ENCODE measurements around the gene ADAM12. TPM values are rescaled to one million over a fixed set of nuclear protein-coding genes. Genes with fewer than 3 reads are reported as not detected.

Gene ADAM12, protein sequence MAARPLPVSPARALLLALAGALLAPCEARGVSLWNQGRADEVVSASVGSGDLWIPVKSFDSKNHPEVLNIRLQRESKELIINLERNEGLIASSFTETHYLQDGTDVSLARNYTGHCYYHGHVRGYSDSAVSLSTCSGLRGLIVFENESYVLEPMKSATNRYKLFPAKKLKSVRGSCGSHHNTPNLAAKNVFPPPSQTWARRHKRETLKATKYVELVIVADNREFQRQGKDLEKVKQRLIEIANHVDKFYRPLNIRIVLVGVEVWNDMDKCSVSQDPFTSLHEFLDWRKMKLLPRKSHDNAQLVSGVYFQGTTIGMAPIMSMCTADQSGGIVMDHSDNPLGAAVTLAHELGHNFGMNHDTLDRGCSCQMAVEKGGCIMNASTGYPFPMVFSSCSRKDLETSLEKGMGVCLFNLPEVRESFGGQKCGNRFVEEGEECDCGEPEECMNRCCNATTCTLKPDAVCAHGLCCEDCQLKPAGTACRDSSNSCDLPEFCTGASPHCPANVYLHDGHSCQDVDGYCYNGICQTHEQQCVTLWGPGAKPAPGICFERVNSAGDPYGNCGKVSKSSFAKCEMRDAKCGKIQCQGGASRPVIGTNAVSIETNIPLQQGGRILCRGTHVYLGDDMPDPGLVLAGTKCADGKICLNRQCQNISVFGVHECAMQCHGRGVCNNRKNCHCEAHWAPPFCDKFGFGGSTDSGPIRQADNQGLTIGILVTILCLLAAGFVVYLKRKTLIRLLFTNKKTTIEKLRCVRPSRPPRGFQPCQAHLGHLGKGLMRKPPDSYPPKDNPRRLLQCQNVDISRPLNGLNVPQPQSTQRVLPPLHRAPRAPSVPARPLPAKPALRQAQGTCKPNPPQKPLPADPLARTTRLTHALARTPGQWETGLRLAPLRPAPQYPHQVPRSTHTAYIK
- not detected for total RNA-seq

DNA sequence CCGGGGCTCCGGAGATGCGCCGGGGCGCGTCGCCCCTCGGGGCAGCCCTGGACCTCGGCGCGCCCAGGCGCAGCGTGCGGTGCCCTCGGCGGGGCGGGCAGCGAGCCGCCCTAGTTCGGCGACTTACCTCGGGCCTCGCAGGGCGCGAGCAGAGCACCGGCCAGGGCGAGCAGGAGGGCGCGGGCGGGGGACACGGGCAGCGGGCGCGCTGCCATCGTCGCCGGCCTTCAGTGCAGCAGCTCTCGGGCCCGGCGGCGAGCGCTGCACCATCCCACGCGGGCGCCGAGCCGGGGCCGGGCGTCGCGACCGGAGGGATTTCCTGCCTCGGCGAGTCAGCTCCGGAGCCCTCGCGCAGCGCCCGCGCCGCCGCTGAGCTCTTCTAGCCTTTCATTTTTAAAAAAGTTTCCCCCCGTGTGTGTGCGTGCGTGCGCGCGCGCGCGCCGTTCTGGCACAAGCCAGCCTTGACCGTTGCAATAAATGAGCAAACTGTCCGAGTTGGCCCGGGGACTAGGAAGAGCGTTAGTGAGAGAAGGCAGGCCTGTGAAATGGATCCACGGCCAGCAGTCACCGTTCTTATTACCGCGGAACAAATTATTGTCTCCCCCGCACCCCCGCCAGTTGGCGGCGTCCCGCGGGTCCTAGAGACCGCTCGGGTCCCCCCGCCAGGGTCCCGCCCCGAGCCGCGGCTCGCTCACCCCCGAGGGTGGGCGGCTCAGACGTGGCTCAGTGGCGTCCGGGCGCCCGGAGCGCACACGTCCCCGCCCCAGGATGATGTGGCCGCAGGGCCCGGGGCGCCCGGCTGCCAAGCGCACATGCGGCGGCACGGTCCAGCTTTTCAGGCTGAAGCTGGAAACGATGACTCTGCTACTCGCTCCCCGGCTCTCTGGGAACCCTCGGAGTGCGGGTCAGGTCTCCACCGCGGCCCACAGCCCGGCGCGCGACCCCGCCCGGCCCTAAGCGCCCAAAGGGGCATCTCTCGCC, at the start of gene ADAM12:
Gene ADAM12 (minus strand): TSS at position 547 of the 981 bp plus-strand sequence. CDS start 332 bp downstream, at position 215.
- TF ChIP-seq, protein P1, sequence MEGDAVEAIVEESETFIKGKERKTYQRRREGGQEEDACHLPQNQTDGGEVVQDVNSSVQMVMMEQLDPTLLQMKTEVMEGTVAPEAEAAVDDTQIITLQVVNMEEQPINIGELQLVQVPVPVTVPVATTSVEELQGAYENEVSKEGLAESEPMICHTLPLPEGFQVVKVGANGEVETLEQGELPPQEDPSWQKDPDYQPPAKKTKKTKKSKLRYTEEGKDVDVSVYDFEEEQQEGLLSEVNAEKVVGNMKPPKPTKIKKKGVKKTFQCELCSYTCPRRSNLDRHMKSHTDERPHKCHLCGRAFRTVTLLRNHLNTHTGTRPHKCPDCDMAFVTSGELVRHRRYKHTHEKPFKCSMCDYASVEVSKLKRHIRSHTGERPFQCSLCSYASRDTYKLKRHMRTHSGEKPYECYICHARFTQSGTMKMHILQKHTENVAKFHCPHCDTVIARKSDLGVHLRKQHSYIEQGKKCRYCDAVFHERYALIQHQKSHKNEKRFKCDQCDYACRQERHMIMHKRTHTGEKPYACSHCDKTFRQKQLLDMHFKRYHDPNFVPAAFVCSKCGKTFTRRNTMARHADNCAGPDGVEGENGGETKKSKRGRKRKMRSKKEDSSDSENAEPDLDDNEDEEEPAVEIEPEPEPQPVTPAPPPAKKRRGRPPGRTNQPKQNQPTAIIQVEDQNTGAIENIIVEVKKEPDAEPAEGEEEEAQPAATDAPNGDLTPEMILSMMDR (IDR thresholded peaks at IDR 0.05): no peak
- H3K36me3 ChIP-seq: no peaks in the 10 kb centered on the region
- peak within 1 kb of the TSS; percentile 60 to 68 for H3K4me3 ChIP-seq
- H3K27ac ChIP-seq: peak within 1 kb of the TSS in 1 of 2 donors; percentile 11
- H3K9me3 ChIP-seq: no peaks in the 10 kb centered on the region
- DNase-seq (ENCODE audit: low spot score in 2 of 2): no peak
- intact Hi-C loops (cut with DNase I): loop anchor here (1.0 to 5.0 kb wide), 2 partner anchors 114 to 406 kb away; no protein-coding TSS in a partner anchor
- peaks cover 0 to 5% of the 10 kb centered on the region in 2 donors for H3K4me1 ChIP-seq
- H3K27me3 ChIP-seq: no peaks in the 10 kb centered on the region

GRCh38 chr10:126437635-126438406, 49.5 kb upstream of the ADAM12 start:
- no peak for DNase-seq (ENCODE audit: low spot score in 2 of 2)
- H3K27ac ChIP-seq: no peak overlapping the region
- intact Hi-C loops (cut with DNase I): no loop called here

GRCh38 chr10:126434235-126434634, 46.0 kb upstream of the ADAM12 start:
- Histone ChIP-seq H3K27ac (no peak overlapping the region), H3K4me3 (no peak overlapping the region), H3K4me1 (no peaks in the 10 kb centered on the region), H3K27me3 (no peaks in the 10 kb centered on the region), H3K9me3 (no peaks in the 10 kb centered on the region), H3K36me3 (no peaks in the 10 kb centered on the region)
- TF ChIP-seq, protein P1 (IDR thresholded peaks at IDR 0.05): no peak
- DNase-seq (ENCODE audit: low spot score in 2 of 2): no peak
- intact Hi-C loops (cut with DNase I): no loop called here

More at GRCh38 chr10:126437635-126438406, 49.5 kb upstream of the ADAM12 start:
- H3K9me3 ChIP-seq: no peaks in the 10 kb centered on the region
- H3K36me3 ChIP-seq: no peaks in the 10 kb centered on the region
- no peaks in the 10 kb centered on the region for H3K27me3 ChIP-seq
- no peaks in the 10 kb centered on the region for H3K4me1 ChIP-seq
- H3K4me3 ChIP-seq: no peak overlapping the region
- TF ChIP-seq, protein P1 (IDR thresholded peaks at IDR 0.05): no peak

DNA sequence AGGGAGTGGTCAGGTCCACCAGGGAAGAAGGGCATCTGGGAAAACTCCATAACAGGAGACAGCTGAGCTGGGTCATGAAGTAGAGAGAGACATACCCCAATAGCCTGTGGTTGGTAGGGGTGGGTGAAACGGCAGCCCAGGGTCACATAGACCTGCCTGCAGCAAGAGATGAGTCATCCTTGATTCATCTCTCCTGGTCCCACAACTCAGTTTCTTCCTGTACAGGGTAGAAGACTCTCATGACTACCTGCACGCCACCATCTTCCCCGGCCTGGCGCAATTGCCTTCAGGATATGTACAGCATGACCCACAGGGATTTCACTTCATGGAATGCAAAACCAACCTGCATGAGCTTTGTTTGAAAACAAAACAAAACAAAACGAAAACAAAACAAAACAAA, 45.1 kb upstream of the ADAM12 start:
- Histone ChIP-seq H3K27me3 (no peaks in the 10 kb centered on the region), H3K4me1 (no peaks in the 10 kb centered on the region), H3K9me3 (no peaks in the 10 kb centered on the region), H3K27ac (no peak overlapping the region), H3K36me3 (no peaks in the 10 kb centered on the region), H3K4me3 (no peak overlapping the region)
- DNase-seq (ENCODE audit: low spot score in 2 of 2): no peak
- TF ChIP-seq, protein P1 (IDR thresholded peaks at IDR 0.05): no peak
- intact Hi-C loops (cut with DNase I): no loop called here

Data from ascending aorta (tissue), 2 donors.